Putamen (tissue), 1 donor: ENCODE results near the gene LEMD3.
A peak's percentile ranks its signal among the peaks of the same experiment; 100 is the strongest.
"Not testable (repeated sequence)": the region's sequence is repeated elsewhere in the genome, so short reads cannot be mapped to it uniquely, and the experiment has no call there.

ENCODE experiments used
- DNase-seq: peaks from one replicate; pipeline ENCODE4 v3.0.0-alpha.2; 2016; ENCODE audit warnings: low spot score

LEMD3 gene

DNA sequence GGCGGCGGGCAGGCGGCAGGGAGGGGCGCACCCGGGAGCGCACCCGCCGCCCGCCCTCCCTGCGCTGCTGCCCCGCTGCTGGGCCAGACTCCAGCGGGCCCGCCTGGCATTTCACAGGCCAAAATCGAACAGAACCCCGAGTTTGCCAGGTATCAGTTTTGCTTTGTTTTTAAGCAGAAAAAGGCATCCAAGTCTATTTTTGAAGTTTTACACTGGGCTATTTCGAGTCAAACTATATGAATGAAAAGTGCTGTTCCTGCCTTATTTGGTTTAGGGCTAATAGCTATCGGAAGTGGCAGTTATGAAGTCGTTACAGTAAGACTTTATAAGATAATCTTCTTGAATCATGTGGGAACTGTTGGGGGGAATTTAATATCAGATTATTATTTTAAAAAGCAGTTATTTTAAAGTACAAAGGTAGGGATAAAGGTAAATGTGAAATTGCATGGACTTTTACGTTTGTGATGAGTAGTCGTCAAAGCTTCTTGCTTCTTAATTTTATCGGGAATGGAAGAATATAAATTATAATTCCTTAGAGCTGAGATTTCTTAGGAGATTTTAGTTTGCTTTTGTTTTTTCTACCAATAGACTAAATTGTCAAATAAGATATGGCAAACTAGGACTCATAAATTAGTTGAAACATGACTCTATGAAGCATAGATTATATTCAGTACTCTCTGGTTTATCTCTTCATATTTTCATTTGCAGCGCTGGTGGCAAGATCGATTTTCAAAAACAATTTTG lies 110.2 kb downstream of the LEMD3 start:
- DNase-seq = peak; percentile 22

DNA sequence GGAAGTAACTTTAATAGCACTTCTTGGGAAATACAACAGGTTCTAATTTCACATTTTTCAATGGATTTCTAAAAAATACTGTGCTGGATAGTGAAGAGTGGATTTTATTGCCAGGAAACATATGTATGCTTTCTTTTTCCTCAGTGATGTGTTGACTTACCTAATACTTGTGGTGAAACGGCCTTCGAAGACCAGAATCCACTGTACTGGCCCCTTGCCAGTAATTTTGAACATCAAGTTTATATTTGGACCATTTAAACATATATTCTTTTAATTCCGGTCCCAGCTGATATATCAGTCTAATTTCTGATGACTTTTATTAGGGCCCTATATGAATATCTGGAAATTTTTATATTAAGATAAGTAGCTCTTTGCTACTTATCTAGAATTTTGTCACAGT lies 110.9 kb downstream of the LEMD3 start:
- no peak for DNase-seq

DNA sequence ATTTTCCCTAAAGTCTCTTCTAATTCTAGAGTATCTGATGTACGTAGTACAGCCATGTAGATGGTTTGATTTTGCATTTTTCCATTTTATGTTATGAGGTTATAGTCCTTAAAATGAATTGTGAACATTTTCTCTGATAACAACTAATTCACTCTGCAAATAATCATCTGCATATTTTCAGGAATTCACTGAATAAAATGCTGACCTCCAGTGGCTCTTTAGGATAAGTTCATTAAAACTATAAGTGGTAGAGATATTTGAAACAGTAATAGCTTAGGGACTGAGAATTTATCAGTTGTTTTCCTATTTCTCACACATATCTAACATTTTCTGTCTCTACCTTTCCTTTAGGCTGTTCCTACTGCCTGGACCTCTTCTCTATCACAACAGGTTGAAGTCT lies 113.5 kb downstream of the LEMD3 start:
- DNase-seq = no peak

DNA sequence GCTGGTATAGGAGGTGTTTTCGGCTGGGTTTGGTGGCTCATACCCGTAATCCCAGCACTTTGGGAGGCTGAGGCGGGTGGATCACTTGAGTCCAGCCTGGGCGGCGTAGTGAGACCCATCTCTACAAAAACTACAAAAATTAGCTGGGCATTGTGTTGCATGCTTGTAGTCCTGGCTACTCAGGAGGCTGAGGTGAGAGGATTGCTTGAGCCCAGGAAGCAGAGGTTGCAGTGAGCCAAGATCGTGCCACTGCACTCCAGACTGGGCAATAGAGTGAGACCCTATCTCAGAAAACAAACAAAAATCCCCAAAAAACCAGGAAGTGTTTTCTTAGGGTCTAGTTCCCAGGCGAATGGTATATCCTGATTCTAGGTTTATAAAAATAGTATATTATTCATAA lies 116.1 kb downstream of the LEMD3 start:
- DNase-seq = not testable (repeated sequence)

DNA sequence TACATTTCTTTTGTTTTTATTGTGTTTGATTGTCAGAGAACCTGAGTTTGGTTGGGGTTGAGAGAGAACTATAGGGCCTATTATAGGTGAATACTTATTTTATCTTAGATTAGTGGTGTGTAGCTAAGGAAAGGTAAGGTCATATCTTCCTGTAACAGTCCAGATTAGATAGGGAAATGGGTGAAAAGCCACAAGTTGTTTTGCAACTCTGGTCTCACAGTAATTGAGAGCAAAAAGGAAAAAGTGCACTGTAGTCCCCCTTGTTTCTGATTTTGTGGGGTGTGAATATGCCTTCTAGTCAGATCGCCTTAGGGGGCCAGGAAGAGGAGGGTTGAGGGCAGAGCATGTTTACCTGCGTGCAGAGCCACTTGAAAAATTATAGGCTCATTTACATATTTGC lies 118.0 kb downstream of the LEMD3 start:
- DNase-seq = no peak

DNA sequence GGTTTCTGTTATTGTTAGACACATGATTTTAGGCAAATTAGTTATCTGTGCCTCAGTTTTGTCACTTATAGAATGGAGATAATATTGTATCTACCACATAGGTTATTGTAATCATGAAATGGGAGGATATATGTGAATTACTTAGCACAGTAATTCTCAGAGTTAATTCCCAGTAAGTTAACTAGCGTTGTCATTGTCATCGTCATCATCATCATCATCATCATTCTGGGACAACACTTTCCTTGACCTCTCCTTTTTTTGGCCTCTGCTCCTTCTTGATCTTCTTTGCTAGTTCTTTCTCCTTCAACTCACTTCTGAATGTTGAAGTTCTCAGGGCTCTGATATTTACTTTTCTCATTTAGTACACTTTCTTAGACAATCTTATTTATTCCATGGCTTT lies 122.9 kb downstream of the LEMD3 start:
- DNase-seq = no peak

DNA sequence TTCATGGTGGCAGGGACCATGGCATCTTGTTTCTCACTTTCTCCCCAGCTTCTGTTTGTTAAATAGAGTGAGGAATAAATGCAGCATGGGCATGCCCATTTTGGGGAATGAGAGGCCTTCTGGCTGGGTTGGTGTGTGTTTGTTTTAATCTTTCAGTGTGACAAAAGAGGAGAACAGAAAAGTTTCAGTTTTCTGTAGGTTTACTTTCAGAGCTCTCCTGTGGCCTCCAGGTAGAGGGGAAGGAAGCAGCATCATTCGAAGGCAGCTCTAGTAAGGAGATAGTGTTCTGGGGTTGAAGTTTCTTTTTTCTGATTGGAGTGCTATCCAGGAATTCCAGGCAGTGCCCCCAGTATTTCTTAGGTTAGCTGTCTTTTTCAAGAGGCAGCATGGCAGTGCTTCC lies 124.4 kb downstream of the LEMD3 start:
- DNase-seq = no peak

DNA sequence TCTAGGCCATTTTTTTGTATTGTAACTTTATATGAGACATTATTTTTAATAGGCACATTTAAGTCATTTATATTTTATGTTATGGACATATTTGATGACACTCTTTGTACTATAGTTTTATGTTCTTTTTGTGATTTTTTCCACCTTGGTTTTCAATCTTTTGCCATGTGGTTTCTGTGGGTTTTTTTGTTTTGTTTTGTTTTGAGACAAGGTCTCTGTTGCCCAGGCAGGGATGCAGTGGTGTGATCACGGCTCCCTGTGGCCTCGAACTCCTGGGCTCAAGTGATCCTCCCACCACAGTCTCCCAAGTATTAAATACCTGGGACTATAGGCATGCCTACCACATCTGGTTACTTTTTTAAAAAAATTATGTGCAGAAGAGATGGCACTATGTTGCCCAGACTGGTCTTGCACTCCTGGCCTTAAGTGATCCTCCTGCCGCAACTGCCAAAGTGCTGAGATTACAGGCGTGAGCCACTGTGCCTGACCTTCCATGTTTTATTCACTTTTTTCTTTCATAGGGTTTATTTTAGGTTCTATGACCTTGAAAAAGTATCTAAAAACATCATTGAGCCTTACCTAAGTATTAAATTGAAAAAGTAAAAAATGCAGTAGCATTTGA lies 125.4 kb downstream of the LEMD3 start:
- DNase-seq = no peak

DNA sequence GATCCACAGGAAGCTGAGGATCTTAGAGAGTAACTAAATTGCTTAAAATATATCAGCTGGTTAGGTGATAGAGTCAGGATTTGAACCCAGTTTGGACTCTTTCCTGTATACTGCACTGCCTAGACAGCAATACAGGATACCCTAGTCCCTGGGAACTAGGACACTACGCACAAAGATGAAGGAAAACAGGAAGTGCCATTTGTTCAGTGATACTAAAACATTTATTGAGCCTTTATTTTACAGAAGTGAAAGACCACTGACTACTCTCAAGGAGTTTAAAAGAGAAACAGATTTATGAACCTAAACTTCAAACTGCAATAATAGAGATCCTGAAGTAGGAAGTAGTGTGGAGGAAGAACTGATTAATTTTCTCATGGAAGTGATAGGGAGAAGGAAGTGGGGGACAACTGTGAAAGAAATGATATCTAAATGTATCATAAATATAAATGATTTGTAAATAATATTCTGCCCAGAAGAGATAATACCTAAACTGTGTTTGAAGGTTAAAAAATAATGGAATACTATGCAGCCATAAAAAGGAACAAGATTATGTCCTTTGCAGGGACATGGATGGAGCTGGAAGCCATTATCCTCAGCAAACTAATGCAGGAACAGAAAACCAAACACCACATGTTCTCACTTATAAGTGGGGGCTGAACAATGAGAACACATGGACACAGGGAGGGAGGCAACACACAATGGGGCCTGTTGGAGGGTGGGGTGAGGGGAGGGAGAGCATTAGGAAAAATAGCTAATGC lies 127.3 kb downstream of the LEMD3 start:
- no peak for DNase-seq
